GM12891 (cell line): ENCODE measurements around the gene AAMP.

Source experiments
- POLR2A ChIP-seq: IDR thresholded peaks from 2 replicates; pipeline ENCODE4 v1.6.1; 2011; ENCODE audit warnings: low read depth, low read length, control low read depth
- POLR2AphosphoS5 ChIP-seq: IDR thresholded peaks from 2 replicates; pipeline ENCODE4 v1.6.1; 2011; ENCODE audit warnings: low read depth, low read length, control low read depth
- TAF1 ChIP-seq: IDR thresholded peaks from 2 replicates; pipeline ENCODE4 v1.6.1; 2011; ENCODE audit warnings: low read depth, low read length, control low read depth

DNA sequence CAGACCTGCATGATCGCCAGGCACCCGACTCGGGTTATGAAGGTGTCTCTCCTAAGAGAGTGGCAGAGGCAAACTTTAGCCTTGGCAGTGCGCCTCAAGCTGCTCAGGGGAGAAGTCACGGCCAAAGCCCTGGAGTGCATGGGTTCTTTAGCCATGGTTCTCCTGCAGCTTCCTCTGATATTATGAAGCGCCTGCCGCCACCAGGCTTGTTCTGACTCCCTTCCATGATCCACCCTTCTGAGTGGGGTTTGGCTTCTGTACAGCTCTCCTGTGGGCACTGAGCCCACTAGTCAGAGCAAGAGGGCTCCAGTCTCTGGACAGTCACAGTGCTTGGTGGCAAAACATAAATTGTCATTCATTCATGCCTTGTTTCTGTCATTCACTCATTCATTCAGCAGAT, 48.3 kb upstream of the AAMP start:
- TF ChIP-seq POLR2AphosphoS5, result no peak
- TF ChIP-seq POLR2A, result no peak
- no peak for TF ChIP-seq TAF1
